Stimulated activated CD8-positive, alpha-beta memory T cell treated with anti-CD3 and anti-CD28 coated beads, Interleukin-12 subunit alpha, Interleukin-12 subunit beta, amount 100 ng/mL, for 4 hours (primary cell): Measurements from ENCODE around the gene CASKIN2.
A peak's percentile ranks its signal among the peaks of the same experiment; 100 is the strongest.
"Not testable (repeated sequence)": the region's sequence is repeated elsewhere in the genome, so short reads cannot be mapped to it uniquely, and the experiment has no call there.

Experiments used
- DNase-seq: peaks from one replicate; pipeline ENCODE4 v3.0.0-alpha.2; 2020; ENCODE audit warnings: low read depth

CASKIN2 gene

DNA sequence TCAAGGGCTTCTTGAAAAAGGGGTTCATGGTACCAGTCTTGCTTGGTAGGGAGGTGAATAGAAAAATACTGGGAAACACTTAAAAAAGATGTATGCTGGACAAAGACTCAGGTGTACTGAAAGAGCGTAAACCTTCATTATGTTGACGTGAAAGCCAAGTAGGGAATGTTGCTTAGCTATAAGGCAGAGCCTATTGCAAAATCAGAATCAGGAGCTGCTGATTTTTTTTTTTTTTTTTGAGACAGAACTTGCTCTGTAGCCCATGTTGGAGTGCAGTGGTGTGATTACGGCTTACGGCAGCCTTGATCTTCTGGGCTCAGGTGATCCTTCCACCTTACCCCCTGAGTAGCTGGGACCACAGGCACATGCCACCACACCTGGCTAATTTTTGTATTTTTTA lies 55.0 kb downstream of the CASKIN2 start:
- no peak for DNase-seq

DNA sequence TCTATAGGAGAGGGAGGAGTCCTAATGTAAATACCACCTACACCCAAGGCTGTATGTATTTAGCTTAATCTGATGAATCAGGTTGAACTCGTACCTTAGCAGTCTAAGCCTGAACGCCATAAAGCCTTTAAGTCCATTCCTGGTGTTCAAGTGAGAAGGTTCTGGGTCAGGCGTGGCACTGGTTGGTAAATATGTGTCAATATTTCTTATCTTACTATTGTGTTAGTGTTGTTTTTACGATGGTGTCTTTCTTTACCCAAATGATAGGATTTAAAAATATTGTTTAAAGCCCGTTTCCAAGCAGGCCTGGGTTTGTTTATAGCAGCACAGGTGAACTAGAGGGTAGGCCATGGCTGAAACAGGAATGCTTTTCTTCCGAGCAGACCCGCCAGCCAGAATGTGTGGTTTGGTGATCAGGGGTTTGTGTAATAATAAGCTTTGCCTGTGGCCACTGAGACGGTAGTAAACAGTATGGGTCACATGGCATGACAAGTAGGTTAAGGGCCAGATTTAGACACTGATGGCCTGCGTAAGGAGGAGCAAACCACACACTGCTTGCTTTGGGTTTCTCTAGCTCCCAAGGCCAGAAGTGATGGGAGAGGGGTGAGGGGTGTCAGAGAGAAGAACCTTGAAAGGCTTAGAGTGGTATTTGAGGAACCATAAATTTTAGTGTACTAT lies 55.6 kb downstream of the CASKIN2 start:
- DNase-seq = no peak

DNA sequence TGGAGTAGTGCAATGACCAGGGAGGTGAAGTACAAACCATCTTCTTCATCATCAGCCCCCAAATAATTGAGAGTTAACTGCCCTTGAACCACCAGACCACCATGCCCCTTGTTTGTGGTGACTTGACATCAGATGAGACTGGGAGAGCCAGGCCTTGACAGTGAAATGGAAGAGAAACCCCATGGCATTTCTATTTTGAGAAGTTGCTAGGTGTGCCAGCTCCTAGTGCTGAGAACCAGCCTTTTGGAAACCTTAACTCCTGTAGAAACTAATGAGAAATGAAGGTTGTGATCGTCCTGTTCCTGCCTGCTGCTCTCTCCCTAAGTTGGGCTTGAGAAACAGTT lies 56.1 kb downstream of the CASKIN2 start:
- DNase-seq = no peak

DNA sequence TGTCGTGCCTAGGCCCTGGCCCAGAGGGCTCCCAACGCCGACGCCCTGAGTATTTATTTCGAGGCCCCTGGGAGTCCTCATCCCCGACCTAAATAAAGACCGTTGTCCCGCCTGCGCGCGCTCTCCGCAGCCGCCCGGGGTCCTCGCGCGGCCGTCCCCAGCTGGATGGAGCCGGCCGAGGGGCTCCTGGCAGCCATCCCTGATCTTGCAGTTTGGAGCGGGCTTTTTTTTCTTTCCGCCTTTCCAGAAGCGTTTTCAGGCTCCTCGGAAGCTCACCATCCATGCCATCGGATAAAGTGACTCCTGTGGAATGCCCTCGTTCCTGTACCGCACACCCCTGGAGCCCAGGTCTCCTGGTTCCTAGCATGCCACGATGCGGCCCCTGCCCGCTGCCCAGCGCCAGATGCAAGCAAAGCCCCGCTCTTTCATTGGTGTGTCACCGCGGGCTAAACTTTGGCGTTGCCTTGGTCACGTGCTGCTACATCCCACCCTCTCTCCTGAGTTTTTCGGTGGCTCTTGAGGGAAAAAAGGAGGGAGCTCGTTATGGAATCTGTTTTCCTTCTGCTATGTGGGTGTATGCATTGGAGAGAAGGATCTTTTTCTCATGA lies 58.2 kb downstream of the CASKIN2 start:
- peak; percentile 1 for DNase-seq

DNA sequence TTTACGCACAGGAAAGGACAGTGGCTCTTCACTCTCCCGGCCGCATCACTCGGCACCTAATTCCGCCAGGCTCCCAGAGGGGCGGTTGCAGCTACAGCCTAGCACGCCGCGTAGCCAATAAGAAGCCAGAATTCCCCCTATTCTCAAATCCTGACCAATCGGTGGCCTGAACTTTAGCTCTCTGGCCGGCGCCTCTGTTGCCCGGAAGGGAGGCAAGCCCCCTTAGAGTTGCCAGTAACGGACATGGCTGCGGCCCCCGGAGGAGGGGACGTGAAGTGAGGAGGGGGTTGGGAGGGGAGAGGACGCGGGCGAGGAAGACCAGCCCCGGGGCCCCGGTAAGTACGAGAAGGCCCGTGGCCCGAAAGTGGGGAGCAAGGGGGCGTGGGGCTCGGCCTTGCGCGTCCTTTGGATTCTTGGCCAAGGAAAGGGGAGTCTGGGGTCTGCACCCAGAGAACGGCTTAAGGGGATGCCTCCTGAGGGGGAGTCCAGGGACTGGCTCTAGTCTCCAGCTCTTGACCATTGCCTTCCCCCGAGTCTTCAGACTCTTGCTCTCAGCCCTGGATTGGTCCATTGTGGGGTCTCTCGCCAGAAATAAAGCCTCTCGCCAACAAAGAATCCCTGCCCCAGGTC lies 58.8 kb downstream of the CASKIN2 start, which contains the start of gene TMEM94:
Gene TMEM94 (plus strand): TSS at position 219 of the 630 bp plus-strand sequence. CDS start 15,271 bp downstream, outside the sequence.
- peak; percentile 79 for DNase-seq

DNA sequence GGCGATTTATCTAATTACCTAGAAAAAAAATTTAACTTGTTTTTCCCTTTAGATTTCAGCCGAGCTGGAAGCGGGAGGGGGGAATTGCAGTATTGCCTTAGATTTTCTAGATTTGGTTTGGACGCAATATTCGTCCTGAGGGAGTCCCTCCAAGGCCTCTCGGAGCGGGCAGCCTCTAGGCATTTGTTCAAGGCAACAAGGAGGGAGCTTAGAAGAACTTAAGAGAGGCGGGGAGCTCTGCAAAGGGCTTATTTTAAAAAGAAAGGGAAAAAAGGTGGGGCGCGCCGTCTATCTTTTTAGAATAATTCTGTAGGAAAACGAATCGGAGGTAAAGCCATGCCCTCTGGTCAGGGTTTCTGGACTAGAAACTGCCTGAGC lies 59.3 kb downstream of the CASKIN2 start:
- no peak for DNase-seq

DNA sequence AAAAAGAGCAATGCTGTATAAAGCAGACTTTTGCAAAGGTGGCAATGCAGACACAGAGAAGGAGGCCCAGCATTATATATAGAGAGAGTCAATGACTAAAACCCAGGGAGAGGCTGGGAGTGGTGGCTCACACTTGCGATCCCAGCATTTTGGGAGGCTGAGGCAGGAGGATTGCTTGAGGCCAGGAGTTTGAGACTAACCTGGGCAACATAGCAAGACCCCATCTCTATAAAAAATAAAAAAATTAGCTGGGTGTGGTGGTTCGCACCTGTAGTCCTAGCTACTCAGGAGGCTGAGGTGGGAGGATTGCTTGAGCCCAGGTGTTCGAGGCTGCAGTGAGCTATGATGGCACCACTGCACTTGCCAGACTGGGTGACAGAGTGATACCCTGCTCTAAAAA lies 60.7 kb downstream of the CASKIN2 start:
- DNase-seq = not testable (repeated sequence)

DNA sequence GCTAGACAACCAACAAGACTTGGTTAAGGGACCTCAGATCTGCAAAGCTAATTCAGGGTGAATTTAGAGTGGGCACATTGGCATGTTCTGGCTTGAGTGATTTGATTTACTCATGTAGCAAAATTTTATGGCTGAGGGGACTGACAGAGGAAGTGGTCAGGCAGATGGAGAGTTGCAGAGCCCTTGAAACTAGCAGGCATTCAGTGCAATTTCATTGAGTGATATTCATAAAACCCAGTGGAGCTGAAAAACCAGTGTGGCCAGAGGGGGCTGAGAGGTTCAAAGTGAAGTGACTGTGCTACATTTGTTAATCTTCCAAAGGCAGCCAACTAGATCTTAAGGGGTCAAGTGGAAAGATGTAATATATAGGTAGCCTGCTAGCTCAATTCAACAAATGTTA lies 61.1 kb downstream of the CASKIN2 start:
- no peak for DNase-seq

DNA sequence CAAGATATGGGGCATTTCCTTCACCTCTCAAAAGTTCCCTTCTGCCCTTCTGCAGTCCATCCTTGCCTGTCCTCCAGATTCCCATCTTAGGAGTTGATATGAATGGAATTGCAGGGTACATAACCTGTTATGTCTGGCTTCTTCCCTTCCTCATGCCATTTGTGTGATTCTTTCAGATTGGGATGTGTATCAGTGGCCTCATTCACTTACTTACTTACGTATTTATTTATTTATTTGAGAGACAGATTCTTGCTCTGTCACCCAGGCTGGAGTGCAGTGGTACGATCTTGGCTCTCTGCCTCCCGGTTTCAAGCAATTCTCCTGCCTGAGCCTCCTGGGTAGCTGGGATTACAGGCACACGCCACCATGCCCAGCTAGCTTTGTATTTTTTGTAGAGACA lies 65.1 kb downstream of the CASKIN2 start:
- DNase-seq = no peak
